Tibial nerve (tissue), 4 donors: ENCODE data around the gene B9D2. TPM values are rescaled to one million over a fixed set of nuclear protein-coding genes. Genes with fewer than 3 reads are reported as not detected.

ENCODE experiments used
- DNase-seq, 2 donors: peaks; one replicate each; pipeline ENCODE4 v3.0.0-alpha.2; 2019; ENCODE audit warnings: low spot score in 2 of 2
- H3K27ac ChIP-seq, 4 donors: fragments of 200-600 bp; sonication (generic) in 3 of 4; one replicate each; pipeline ENCODE4 v1.5.1; 2017 to 2019; ENCODE audit warnings: mild to moderate bottlenecking in 1 of 4
- H3K27me3 ChIP-seq, 2 donors: fragments of 200-600 bp; sonication (generic) in 1 of 2; one replicate each; pipeline versions ENCODE4 v1.5.1 to v1.6.0; 2017 to 2019
- H3K36me3 ChIP-seq, 3 donors: fragments of 200-600 bp; sonication (generic); one replicate each; pipeline ENCODE4 v1.5.1; 2018 to 2019
- H3K4me1 ChIP-seq, 4 donors: fragments of 200-600 bp; sonication (generic) in 3 of 4; one replicate each; pipeline ENCODE4 v1.5.1; 2017 to 2019
- H3K4me3 ChIP-seq, 4 donors: fragments of 200-600 bp; sonication (generic) in 3 of 4; one replicate each; pipeline ENCODE4 v1.5.1; 2017 to 2019; ENCODE audit warnings: mild to moderate bottlenecking in 1 of 4, moderate library complexity in 1 of 4
- H3K9me3 ChIP-seq, 4 donors: fragments of 200-600 bp; sonication (generic) in 3 of 4; one replicate each; pipeline ENCODE4 v1.5.1; 2017 to 2019
- CTCF ChIP-seq, 5 experiments: fragments of 200-600 bp in 3 of 5; fragments of 450-650 bp in 2 of 5; sonication (generic) in 3 of 5; IDR thresholded peaks; one replicate each; pipeline ENCODE4 v1.5.1; 2016 to 2019; ENCODE audit warnings: antibody characterized with exemption in 5 of 5, mild to moderate bottlenecking in 3 of 5, moderate library complexity in 2 of 5
- EP300 ChIP-seq, 2 donors: sonication (generic); formaldehyde crosslinking; IDR thresholded peaks; one replicate each; pipeline ENCODE4 v1.6.1; 2017; ENCODE audit warnings: antibody characterized with exemption in 2 of 2, mild to moderate bottlenecking in 1 of 2
- POLR2A ChIP-seq, 2 donors: fragments of 450-650 bp; IDR thresholded peaks; one replicate each; pipeline ENCODE4 v1.6.1; 2017; ENCODE audit warnings: antibody characterized with exemption in 2 of 2, mild to moderate bottlenecking in 2 of 2, moderate library complexity in 2 of 2
- WGBS, 2 donors: methylation state at CpG; one replicate each; pipeline ENCODE4 v1.1.5; 2018; 5-methylcytosine and 5-hydroxymethylcytosine counted together
- total RNA-seq, 4 donors: library from RNA; depleted of rRNA; stranded (reverse); fragments of >200 nt; gene quantifications; one replicate each; pipeline ENCODE4 v1.1.0, GENCODE V29; 2016

Gene B9D2
- total RNA-seq, 4 donors from 2014 or later: 0.87 to 8.2 (median 3.6) TPM

- Histone ChIP-seq H3K9me3 (no peaks in the 10 kb centered on the region), H3K36me3 (peaks cover 0 to 13% (median 0%) of the 10 kb centered on the region in 3 donors), H3K27ac (peak overlapping the region; percentile 87 to 97 (median 92)), H3K27me3 (no peaks in the 10 kb centered on the region), H3K4me3 (peak overlapping the region; percentile 74 to 99 (median 96)), H3K4me1 (peaks cover 0 to 62% (median 23%) of the 10 kb centered on the region in 4 donors)
- 0 to 1% methylated on average over 5 of the region's 5 CpGs for WGBS, 2 donors
- DNase-seq: no peak
- no peak for TF ChIP-seq CTCF (IDR thresholded peaks at IDR 0.05)
- TF ChIP-seq EP300 (IDR thresholded peaks at IDR 0.05): no peak
- no peak for TF ChIP-seq POLR2A (IDR thresholded peaks at IDR 0.05)
Observed at GRCh38 chr19:41398050-41398418, 34.1 kb upstream of the B9D2 start.

DNA sequence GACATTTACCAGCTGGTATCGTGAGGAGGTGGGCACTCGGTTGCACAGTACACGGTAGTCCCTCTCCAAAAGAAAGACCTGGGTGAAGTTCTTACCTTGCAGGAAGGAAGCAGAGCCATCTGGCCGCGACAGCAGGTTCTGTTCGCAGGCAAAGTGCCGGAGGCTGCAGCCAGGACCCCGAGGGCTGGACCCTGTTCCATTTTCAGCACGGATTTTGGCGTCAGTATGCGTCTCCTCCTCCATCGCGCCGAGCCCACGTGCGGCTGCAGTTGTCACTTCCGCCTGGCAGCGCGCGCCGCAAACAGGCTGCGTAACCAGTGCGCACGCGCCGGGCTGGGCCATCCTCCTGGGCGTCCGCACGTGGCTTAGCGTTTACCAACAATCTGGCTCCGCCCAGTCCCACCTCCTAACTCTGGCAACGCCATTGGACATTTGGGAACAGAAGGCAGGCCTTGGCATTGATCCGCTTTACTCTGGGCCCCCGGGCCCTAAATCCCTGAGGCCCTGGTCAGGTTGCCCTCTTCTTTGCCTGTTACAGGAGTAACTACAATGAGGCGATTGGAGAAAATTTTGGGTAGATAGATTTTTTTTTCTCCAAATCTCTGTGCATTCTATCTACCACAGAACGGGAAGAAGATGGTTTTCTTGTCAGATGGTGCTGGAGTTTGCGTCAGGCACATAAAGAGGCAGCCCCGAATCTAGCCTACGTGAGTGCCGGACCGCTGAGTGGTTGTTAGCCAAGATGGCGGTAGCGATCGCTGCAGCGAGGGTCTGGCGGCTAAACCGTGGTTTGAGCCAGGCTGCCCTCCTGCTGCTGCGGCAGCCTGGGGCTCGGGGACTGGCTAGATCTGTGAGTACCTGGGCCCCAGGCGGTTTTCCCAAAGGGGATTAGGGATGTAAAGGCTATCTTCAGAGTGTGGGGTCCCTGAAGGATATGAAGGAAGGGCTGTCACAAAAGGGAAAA lies 33.4 kb upstream of the B9D2 start, which contains the start of the genes BCKDHA and EXOSC5:
Gene BCKDHA, plus strand, starts transcription at position 733 of the 964 bp plus-strand sequence. Its CDS starts 10 bp downstream, at position 743.
Gene EXOSC5, minus strand, starts transcription at position 274 of the 964 bp plus-strand sequence. Its CDS starts 31 bp downstream, at position 243.
- peak within 1 kb of the TSS; percentile 74 to 99 (median 96) for H3K4me3 ChIP-seq
- 0 to 1% methylated on average over 41 to 50 of the region's 50 CpGs for WGBS, 2 donors
- H3K36me3 ChIP-seq: peaks cover 0 to 13% (median 0%) of the 10 kb centered on the region in 3 donors
- H3K27me3 ChIP-seq: no peaks in the 10 kb centered on the region
- peak; percentile 99 for DNase-seq
- H3K4me1 ChIP-seq: peaks cover 0 to 55% (median 23%) of the 10 kb centered on the region in 4 donors
- no peaks in the 10 kb centered on the region for H3K9me3 ChIP-seq
- TF ChIP-seq EP300 (IDR thresholded peaks at IDR 0.05) (peak; percentile 85 to 98), CTCF (IDR thresholded peaks at IDR 0.05) (peak in 2 of 5 experiments; percentile 28 to 53), POLR2A (IDR thresholded peaks at IDR 0.05) (no peak)
- peak within 1 kb of the TSS; percentile 87 to 97 (median 92) for H3K27ac ChIP-seq

- Histone ChIP-seq H3K27ac (no peak overlapping the region), H3K4me3 (no peak overlapping the region), H3K4me1 (peaks cover 0 to 38% (median 23%) of the 10 kb centered on the region in 4 donors), H3K9me3 (no peaks in the 10 kb centered on the region), H3K27me3 (no peaks in the 10 kb centered on the region), H3K36me3 (peaks cover 0 to 26% (median 6%) of the 10 kb centered on the region in 3 donors)
- no peak for DNase-seq
- WGBS, 2 donors: 63 to 68% methylated on average over 6 of the region's 6 CpGs
- TF ChIP-seq CTCF (IDR thresholded peaks at IDR 0.05) (no peak), EP300 (IDR thresholded peaks at IDR 0.05) (no peak), POLR2A (IDR thresholded peaks at IDR 0.05) (no peak)
Observed at GRCh38 chr19:41395355-41395754, 31.4 kb upstream of the B9D2 start.

GRCh38 chr19:41392775-41393174 lies 28.8 kb upstream of the B9D2 start:
- H3K9me3 ChIP-seq: no peaks in the 10 kb centered on the region
- H3K27me3 ChIP-seq: no peaks in the 10 kb centered on the region
- DNase-seq: no peak
- peaks cover 0 to 52% (median 11%) of the 10 kb centered on the region in 3 donors for H3K36me3 ChIP-seq
- TF ChIP-seq CTCF (IDR thresholded peaks at IDR 0.05): no peak
- no peak overlapping the region for H3K4me3 ChIP-seq
- H3K4me1 ChIP-seq: peaks cover 0 to 17% (median 12%) of the 10 kb centered on the region in 4 donors
- WGBS, 2 donors: 80 to 83% methylated on average over 12 of the region's 12 CpGs
- H3K27ac ChIP-seq: no peak overlapping the region

DNA sequence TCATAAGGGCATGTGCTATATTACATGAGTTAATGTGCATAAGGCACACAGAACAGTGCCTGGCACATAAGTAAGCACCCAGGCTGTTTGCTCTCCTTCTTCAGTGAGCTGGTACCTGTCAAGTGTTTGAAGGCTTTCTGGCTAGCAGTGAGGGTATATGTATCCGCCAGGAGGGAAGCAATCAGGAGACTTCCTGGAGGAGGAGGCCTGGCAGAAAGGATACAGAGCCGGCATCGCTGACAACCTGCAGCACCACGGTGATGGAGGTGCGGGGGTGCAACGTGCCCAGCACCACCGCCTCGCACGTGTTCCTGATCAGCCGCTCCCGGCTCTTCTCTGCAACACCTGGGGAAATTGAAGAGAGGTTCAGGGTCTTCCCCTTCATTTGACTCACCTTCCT lies 27.7 kb upstream of the B9D2 start:
- Histone ChIP-seq H3K4me1 (peaks cover 0 to 14% (median 8%) of the 10 kb centered on the region in 4 donors), H3K4me3 (no peak overlapping the region), H3K27me3 (no peaks in the 10 kb centered on the region), H3K9me3 (no peaks in the 10 kb centered on the region), H3K27ac (no peak overlapping the region), H3K36me3 (peaks cover 0 to 63% (median 11%) of the 10 kb centered on the region in 3 donors)
- no peak for DNase-seq
- 84 to 91% methylated on average over 11 of the region's 11 CpGs for WGBS, 2 donors
- TF ChIP-seq EP300 (IDR thresholded peaks at IDR 0.05): no peak
- no peak for TF ChIP-seq CTCF (IDR thresholded peaks at IDR 0.05)
- TF ChIP-seq POLR2A (IDR thresholded peaks at IDR 0.05): no peak
